Measurements from ENCODE around the gene MED16. TPM values are rescaled to one million over a fixed set of nuclear protein-coding genes. Genes with fewer than 3 reads are reported as not detected.

The MED16 gene
- total RNA-seq, 4 donors from 2014 or later: 41.7 to 62.3 (median 45.5) TPM

- WGBS, 2 donors: 51 to 59% methylated on average over 23 to 26 of the region's 27 CpGs
- DNase-seq (ENCODE audit: low spot score in 2 of 2): peak; percentile 71 to 93
- TF ChIP-seq POLR2A (IDR thresholded peaks at IDR 0.05): no peak
- no peak for TF ChIP-seq CTCF (IDR thresholded peaks at IDR 0.05)
- intact Hi-C loops (cut with DNase I; ENCODE audit: low total_unique reads): no loop called here
- no peak overlapping the region for H3K4me3 ChIP-seq (ENCODE audit: low read depth, poor library complexity, severe bottlenecking)
These were observed 20.6 kb downstream of the MED16 start for GRCh38 chr19:872266-872951.

GRCh38 chr19:871446-872265 lies 21.3 kb downstream of the MED16 start:
- TF ChIP-seq POLR2A (IDR thresholded peaks at IDR 0.05) (no peak), CTCF (IDR thresholded peaks at IDR 0.05) (no peak)
- DNase-seq (ENCODE audit: low spot score in 2 of 2): no peak
- H3K4me3 ChIP-seq (ENCODE audit: low read depth, poor library complexity, severe bottlenecking): no peak overlapping the region
- intact Hi-C loops (cut with DNase I; ENCODE audit: low total_unique reads): no loop called here
- 85 to 90% methylated on average over 22 to 23 of the region's 33 CpGs for WGBS, 2 donors

- H3K4me3 ChIP-seq (ENCODE audit: low read depth, poor library complexity, severe bottlenecking): no peak overlapping the region
- TF ChIP-seq POLR2A (IDR thresholded peaks at IDR 0.05): no peak
- no peak for TF ChIP-seq CTCF (IDR thresholded peaks at IDR 0.05)
- WGBS, 2 donors: 79 to 89% methylated on average over 12 to 18 of the region's 28 CpGs
- DNase-seq (ENCODE audit: low spot score in 2 of 2): no peak
- intact Hi-C loops (cut with DNase I; ENCODE audit: low total_unique reads): no loop called here
These were observed 22.0 kb downstream of the MED16 start for GRCh38 chr19:870963-871401.

- TF ChIP-seq CTCF (IDR thresholded peaks at IDR 0.05) (no peak), POLR2A (IDR thresholded peaks at IDR 0.05) (no peak)
- H3K4me3 ChIP-seq (ENCODE audit: low read depth, poor library complexity, severe bottlenecking): no peak overlapping the region
- intact Hi-C loops (cut with DNase I; ENCODE audit: low total_unique reads): no loop called here
- 88 to 91% methylated on average over 8 of the region's 8 CpGs for WGBS, 2 donors
- no peak for DNase-seq (ENCODE audit: low spot score in 2 of 2)
These were observed 22.7 kb downstream of the MED16 start for GRCh38 chr19:870314-870713.

- WGBS, 2 donors: 43 to 47% methylated on average over 29 of the region's 29 CpGs
These were observed 23.5 kb downstream of the MED16 start for GRCh38 chr19:869245-870177.

More at GRCh38 chr19:869245-870177, 23.5 kb downstream of the MED16 start:
- TF ChIP-seq POLR2A (IDR thresholded peaks at IDR 0.05): no peak
- no peak for TF ChIP-seq CTCF (IDR thresholded peaks at IDR 0.05)
- no peak overlapping the region for H3K4me3 ChIP-seq (ENCODE audit: low read depth, poor library complexity, severe bottlenecking)
- intact Hi-C loops (cut with DNase I; ENCODE audit: low total_unique reads): no loop called here
- DNase-seq (ENCODE audit: low spot score in 2 of 2): peak; percentile 75 to 95

Data from lower leg skin (tissue), 4 donors.